Activated CD4-positive, CD25-positive, alpha-beta regulatory T cell treated with anti-CD3 and anti-CD28 coated beads, Interleukin-2, amount 50 U/mL, for 72 hours (primary cell): ENCODE results near the gene AP2M1.
"Not testable (repeated sequence)": the region's sequence is repeated elsewhere in the genome, so short reads cannot be mapped to it uniquely, and the experiment has no call there.

ENCODE experiments used
- DNase-seq: peaks from one replicate; pipeline ENCODE4 v3.0.0; 2021

AP2M1 gene

GRCh38 chr3:184158404-184158803 is 16.3 kb upstream of the AP2M1 start:
- DNase-seq, result no peak

- DNase-seq, result no peak
Measured at GRCh38 chr3:184160456-184160855, 14.2 kb upstream of the AP2M1 start.

GRCh38 chr3:184162571-184163070 is 12.0 kb upstream of the AP2M1 start:
- DNase-seq, result not testable (repeated sequence)

GRCh38 chr3:184164648-184165330 is 9.9 kb upstream of the AP2M1 start:
- no peak for DNase-seq

GRCh38 chr3:184165543-184165942 is 9.1 kb upstream of the AP2M1 start:
- no peak for DNase-seq

GRCh38 chr3:184166671-184167070 is 8.0 kb upstream of the AP2M1 start:
- no peak for DNase-seq

DNA sequence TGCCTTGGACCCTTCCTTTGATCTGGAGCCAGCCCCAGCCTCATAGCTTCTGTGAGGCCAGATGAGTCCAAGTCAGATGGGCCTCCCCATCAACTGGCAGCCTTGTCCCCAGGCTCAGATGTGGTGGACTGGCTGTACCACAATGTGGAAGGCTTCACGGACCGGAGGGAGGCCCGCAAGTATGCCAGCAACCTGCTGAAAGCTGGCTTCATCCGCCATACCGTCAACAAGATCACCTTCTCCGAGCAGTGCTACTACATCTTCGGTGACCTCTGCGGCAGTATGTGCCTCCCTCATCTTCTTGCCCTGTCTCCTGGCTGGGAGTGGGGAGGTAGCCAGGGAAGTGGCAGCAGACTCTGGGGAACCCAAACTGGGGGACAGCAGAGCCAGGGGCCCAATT is 6.9 kb upstream of the AP2M1 start:
- DNase-seq, result no peak

- DNase-seq, result no peak
Measured at GRCh38 chr3:184168363-184169120, 6.1 kb upstream of the AP2M1 start.

- DNase-seq, result no peak
Measured at GRCh38 chr3:184169896-184170875, 4.5 kb upstream of the AP2M1 start.

DNA sequence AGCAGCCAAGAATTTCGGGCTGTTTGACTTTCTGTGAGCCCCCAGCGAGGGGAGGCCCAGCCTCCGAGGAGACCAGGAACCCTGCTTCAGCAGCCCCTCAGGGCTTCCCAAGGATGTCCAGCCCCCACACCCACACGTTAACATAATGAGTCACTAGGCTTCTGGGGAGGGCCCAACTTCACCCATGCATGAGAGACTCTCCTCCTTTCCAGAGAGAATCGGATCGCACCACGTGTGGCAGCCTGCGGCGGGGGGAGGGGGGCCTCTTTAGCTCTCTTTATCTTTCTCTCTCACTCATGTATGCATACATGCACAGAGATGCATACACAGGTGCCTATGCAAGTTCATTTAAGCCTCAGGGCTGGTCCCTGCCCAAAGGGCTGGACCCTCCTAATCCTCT is 3.1 kb upstream of the AP2M1 start:
- DNase-seq, result no peak

DNA sequence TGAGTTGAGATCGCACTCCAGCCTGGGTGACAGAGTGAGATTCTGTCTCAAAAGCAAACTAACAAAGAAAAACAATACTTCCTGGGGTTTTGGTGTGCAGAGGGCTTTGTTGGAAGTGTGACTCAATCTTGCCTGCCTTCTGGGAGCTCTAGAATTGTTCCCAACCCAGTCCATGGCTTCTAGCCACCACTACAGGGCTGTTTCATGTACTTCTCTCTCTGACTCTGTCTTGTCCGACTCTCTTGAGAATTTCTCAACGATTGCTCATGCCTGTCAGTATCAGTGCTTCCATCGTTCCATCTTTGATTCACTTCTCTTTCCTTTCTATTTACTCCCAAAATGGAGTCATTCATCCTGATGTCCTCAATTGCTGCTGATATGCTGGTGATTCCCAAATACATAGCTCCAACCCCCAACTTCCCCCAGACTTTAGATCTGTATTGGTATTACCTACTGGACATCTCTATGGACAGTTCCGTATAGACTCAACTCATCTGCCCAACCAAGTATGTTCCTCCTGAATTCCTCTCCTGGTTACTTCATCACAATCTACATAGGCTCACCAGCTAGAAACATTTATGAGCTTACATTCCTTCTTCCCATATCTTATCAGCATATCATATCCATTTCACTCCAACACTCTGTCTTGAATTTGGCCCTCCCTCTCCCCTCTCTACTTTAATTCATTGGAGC is 1.8 kb upstream of the AP2M1 start:
- no peak for DNase-seq

- no peak for DNase-seq
Measured at GRCh38 chr3:184173374-184173722, 1.3 kb upstream of the AP2M1 start.

DNA sequence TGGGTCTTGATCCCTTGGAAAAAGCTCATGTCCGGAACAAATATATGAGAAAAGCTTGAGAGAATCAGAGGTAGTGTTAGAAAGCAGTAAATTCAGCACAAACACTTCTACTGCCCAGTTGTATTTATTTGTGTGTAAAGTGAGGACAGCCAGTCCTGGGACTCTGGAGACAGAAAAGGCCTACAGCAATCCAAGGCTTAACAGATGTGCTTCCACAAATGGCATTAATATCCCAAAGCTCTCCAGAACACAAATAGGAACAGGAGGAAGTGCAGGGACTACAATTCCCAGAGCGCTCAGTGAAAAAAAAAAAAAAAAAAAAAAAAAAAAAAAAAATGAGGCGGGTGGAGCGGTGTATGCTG is 390 bp upstream of the AP2M1 start:
- DNase-seq, result no peak

DNA sequence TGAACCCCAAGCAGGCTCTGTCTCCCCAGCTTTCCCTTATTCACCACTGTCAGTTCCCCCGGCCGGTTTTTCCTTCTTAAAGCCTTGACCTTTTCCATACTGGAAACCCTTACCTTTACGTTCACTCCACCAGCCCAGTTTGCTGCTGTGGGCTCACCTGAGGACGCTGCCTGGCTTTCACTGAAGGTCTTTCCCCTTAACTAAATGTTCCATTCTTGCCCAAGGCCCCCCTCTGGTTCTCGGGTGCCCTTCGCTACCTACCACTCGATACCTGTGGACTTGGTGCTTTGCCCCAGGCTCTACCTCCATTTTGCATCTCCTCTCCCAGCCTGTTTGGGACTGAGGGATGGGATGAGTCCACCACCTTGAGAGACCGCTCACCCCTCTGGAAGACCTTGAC is 851 bp downstream of the AP2M1 start:
- DNase-seq, result no peak

DNA sequence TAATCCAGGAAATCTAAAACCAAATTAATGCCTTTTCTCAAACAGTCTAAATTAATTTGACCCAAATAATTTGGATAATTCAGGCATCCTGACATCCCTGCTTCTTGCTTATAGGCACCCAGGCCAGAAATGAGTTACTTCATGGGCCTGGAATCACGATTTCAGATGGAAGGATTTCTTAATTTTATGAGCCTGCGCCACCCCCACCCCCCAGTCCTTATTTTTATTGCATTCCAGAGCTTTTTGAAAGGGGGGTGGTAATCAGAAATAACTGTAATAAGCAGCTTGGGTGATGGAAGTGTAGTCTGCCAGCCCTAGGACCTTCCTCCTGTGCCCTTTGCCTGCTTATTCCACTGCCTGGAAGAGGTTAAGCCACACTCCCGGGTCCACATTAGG is 1.3 kb downstream of the AP2M1 start:
- DNase-seq, result no peak

DNA sequence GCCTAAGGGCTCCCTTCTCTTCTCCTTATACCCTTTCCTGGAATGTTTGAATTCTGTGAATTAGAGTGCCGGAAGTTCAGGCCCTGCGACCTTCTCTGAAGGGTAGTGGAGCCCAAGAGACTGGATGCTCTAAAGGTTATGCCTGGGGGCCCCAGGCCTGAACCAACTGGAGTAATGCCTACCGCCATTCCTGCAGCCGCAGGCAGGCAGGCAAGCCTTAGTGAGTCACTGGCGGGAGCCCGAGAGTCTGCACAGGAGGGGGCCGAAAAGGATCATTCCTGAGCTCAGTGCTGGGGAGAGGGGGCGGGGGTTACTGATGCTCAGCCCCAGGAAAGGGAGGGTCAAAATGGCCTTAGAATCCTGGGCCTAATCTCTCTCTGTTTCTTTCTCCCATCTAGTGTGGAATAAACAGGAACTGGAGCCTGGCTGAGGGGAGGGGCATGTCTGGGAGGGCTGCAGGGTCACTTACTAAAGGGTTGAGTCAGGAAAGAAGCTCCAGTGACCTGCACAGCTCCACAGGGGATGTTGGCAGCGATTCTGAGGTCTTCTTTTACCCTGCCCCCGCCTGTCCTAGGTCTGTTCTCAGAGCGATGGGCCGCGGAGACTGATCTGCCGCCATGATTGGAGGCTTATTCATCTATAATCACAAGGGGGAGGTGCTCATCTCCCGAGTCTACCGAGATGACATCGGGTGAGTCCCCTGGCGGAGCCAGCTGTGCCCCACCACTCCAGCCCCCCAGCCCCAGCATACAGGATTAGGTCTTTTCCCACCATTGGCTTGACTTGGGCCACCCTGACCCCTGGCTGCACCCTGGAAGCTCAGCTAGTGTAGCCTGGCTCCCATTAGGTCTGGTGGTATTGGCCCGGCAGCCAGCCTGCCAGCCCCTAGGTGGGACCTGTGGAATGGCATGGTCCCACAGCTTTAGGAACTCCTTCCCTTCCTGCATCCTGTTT is 2.0 kb downstream of the AP2M1 start:
- DNase-seq, result no peak

DNA sequence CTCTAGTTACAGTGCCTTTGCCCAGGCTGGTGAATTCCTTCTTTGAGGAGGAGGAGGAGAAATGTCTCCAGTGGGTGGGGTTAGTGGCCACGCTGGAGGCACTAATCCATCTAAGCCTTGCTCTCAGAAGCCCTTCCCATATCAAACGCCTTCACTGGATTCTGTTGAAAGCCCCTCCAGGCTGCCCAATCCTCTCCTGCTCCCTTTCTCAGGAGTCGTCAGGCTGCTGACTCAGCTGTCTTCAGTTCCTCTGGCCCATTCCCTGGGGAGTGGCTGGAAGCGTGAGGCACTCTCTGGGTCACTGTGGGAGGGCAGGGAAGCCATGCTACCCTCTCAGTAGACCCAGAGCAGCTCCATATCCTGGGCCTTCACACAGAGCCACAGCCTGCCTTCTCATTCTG is 2.7 kb downstream of the AP2M1 start:
- DNase-seq, result no peak

DNA sequence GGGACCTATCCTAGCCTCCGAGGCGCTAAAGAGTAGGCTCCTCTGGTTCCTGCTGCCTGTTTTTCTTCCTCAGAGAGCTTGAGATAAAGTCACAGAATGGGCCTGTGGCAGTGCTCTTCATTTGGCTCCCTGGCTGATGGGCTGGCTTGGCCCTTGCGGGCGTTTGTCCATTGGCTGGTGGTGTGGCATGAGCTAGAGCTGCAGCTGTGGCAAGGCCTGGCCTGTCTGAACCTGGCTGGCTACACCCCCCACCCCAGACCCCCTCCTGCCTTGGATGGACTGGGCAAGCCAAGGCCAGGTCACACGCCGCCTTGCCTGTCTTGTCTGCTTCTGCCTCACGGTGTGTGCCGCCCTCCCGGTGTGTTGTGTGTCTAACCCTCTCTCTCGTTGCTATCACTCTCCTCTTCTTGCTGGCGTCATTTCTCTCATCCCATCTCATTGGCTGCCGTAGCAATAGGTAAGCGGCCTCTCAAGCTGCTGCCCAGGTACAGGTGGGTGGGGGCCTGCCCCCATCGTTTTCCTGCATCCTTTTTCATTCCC is 3.2 kb downstream of the AP2M1 start:
- no peak for DNase-seq

- no peak for DNase-seq
Measured at GRCh38 chr3:184178521-184179138, 4.0 kb downstream of the AP2M1 start.

- DNase-seq, result no peak
Measured at GRCh38 chr3:184180165-184180564, 5.5 kb downstream of the AP2M1 start.

GRCh38 chr3:184181596-184181995 is 6.9 kb downstream of the AP2M1 start:
- DNase-seq, result no peak
